ENCODE measurements around the gene SELENOO. TPM values are rescaled to one million over a fixed set of nuclear protein-coding genes. Genes with fewer than 3 reads are reported as not detected.

SELENOO gene
- total and polyA plus RNA-seq, 2 of the 13 experiments (the other 11 are each of a cell fraction or from before 2014, with no cell fraction given) = 14.4 to 19.0 TPM

DNA sequence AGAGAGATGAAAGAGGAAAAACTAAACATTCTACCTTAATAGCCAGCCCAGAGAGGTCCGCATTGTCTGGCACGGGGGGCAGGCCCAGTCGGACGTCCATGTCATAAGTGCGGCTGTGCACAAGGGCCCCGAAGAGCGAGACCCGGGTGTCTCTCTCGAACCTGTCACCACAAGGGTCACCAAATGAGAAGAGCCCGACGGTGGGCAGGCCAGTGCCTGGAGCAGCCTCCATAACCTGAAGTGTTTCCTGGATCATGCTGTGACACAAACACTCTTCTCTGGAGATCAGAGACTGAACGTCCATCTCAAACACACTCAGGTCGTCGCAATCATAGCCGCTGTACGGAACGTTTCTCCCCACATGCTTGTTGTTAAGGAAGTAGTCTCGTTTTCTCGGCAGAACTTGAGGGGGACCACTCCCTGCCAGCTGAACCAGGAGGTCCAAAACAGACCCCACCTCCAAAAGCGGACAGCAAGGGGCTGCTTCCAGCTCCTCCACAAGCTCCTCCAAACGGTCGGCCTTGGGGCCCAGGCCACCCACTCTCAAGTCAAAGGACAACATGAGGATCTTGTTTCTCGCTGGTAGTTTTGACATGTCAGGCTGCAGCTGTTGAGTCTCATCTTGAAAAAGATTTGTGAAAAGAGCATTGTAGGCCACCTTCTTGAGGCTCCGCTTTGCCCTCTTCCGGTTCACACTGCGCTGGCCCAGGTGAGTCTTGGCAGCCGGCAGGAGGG lies 43.0 kb downstream of the SELENOO start (continued):
- TF ChIP-seq, protein P1, sequence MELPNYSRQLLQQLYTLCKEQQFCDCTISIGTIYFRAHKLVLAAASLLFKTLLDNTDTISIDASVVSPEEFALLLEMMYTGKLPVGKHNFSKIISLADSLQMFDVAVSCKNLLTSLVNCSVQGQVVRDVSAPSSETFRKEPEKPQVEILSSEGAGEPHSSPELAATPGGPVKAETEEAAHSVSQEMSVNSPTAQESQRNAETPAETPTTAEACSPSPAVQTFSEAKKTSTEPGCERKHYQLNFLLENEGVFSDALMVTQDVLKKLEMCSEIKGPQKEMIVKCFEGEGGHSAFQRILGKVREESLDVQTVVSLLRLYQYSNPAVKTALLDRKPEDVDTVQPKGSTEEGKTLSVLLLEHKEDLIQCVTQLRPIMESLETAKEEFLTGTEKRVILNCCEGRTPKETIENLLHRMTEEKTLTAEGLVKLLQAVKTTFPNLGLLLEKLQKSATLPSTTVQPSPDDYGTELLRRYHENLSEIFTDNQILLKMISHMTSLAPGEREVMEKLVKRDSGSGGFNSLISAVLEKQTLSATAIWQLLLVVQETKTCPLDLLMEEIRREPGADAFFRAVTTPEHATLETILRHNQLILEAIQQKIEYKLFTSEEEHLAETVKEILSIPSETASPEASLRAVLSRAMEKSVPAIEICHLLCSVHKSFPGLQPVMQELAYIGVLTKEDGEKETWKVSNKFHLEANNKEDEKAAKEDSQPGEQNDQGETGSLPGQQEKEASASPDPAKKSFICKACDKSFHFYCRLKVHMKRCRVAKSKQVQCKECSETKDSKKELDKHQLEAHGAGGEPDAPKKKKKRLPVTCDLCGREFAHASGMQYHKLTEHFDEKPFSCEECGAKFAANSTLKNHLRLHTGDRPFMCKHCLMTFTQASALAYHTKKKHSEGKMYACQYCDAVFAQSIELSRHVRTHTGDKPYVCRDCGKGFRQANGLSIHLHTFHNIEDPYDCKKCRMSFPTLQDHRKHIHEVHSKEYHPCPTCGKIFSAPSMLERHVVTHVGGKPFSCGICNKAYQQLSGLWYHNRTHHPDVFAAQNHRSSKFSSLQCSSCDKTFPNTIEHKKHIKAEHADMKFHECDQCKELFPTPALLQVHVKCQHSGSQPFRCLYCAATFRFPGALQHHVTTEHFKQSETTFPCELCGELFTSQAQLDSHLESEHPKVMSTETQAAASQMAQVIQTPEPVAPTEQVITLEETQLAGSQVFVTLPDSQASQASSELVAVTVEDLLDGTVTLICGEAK (IDR thresholded peaks at IDR 0.05) = no peak
- TF ChIP-seq, protein P1 (CRISPR knock-in tag; IDR thresholded peaks at IDR 0.05) = 0 out of 2 replicates have a peak, but pooled peaks have one; percentile 2
- no peak for TF ChIP-seq FIP1L1 (IDR thresholded peaks at IDR 0.05; ENCODE audit: borderline replicate concordance, insufficient read depth, low read depth, low read length)

Measured in HepG2 (cell line).